IMR-90 (cell line): ENCODE measurements around the gene PUS3. TPM values are rescaled to one million over a fixed set of nuclear protein-coding genes. Genes with fewer than 3 reads are reported as not detected.

Experiments used
- ATAC-seq: fragments of 200-7000 bp; cut with Tn5 transposase; 2 replicates; pipeline ENCODE4 v1.9.1; 2020; ENCODE audit warnings: low read depth, mild to moderate bottlenecking, moderate library complexity
- BruUV-seq: library from RNA; stranded (reverse); fragments of 400-500 nt; replicated peaks from 2 replicates; lab custom pipeline; 2021; lab: Mats Ljungman, UMichigan
- CTCF ChIA-PET: fragments of 300-600 bp; formaldehyde crosslinking; extraction: SDS; loops from one replicate; lab custom pipeline; 2021; ENCODE audit warnings: antibody characterized with exemption; lab: Yijun Ruan, JAX
- POLR2A ChIA-PET: fragments of 300-600 bp; sonication (Branson Sonifier 250); formaldehyde crosslinking; loops from one replicate; lab custom pipeline; 2022; ENCODE audit warnings: antibody characterized with exemption; ENCODE audit not compliant: unreplicated experiment; lab: Charles Lee
- DNase-seq: peaks from one replicate; pipeline ENCODE4 v3.0.0; 2013
- H2AFZ ChIP-seq: replicated peaks from 2 replicates; pipeline ENCODE3; 2013; ENCODE audit warnings: low read length, mild to moderate bottlenecking; ENCODE audit not compliant: poor library complexity
- H2AK5ac ChIP-seq: 2 replicates; pipeline ENCODE4 v1.6.1; 2013; ENCODE audit warnings: low read depth, low read length, inconsistent platforms
- H2AK9ac ChIP-seq: replicated peaks from 2 replicates; pipeline ENCODE3; 2013; ENCODE audit warnings: mild to moderate bottlenecking, low read depth, low read length, moderate library complexity; ENCODE audit not compliant: poor library complexity
- H2BK120ac ChIP-seq: 2 replicates; pipeline ENCODE4 v1.6.1; 2013; ENCODE audit warnings: low read depth, low read length, inconsistent platforms
- H2BK15ac ChIP-seq: 3 replicates; pipeline ENCODE4 v1.6.1; 2013; ENCODE audit warnings: low read depth, low read length, inconsistent platforms
- H2BK20ac ChIP-seq: 2 replicates; pipeline ENCODE4 v1.6.1; 2013; ENCODE audit warnings: low read depth, mild to moderate bottlenecking, inconsistent platforms, low read length, moderate library complexity
- H2BK5ac ChIP-seq: 2 replicates; pipeline ENCODE4 v1.6.1; 2013; ENCODE audit warnings: mild to moderate bottlenecking, low read depth, low read length, inconsistent platforms; ENCODE audit not compliant: poor library complexity, severe bottlenecking
- H3K14ac ChIP-seq: replicated peaks from 2 replicates; pipeline ENCODE4 v1.6.1; 2013; ENCODE audit warnings: low read depth, low read length, inconsistent platforms
- H3K18ac ChIP-seq: 2 replicates; pipeline ENCODE4 v1.6.1; 2013; ENCODE audit warnings: low read depth, low read length, control low read depth
- H3K23ac ChIP-seq: 2 replicates; pipeline ENCODE4 v1.6.1; 2013; ENCODE audit warnings: low read depth, low read length, inconsistent platforms
- H3K27ac ChIP-seq: 2 replicates; pipeline ENCODE4 v1.5.1; 2013; ENCODE audit warnings: mild to moderate bottlenecking, control low read depth, low read length; ENCODE audit not compliant: insufficient read depth
- H3K27me3 ChIP-seq: 2 replicates; pipeline ENCODE4 v1.6.1; 2013; ENCODE audit warnings: low read length; ENCODE audit not compliant: control insufficient read depth, insufficient read depth
- H3K36me3 ChIP-seq: 2 replicates; pipeline ENCODE4 v1.6.1; 2013; ENCODE audit warnings: low read length, mixed read lengths; ENCODE audit not compliant: control insufficient read depth, insufficient read depth
- H3K4ac ChIP-seq: 2 replicates; pipeline ENCODE4 v1.6.1; 2013; ENCODE audit warnings: low read depth, low read length, inconsistent platforms
- H3K4me1 ChIP-seq: 2 replicates; pipeline ENCODE4 v1.6.1; 2013; ENCODE audit warnings: low read length, mixed read lengths; ENCODE audit not compliant: control insufficient read depth, insufficient read depth
- H3K4me2 ChIP-seq: 2 replicates; pipeline ENCODE4 v1.6.1; 2013; ENCODE audit warnings: low read depth, mild to moderate bottlenecking, control low read depth, low read length, moderate library complexity
- H3K4me3 ChIP-seq: 2 replicates; pipeline ENCODE4 v1.5.1; 2013; ENCODE audit warnings: low read depth, mild to moderate bottlenecking, control low read depth, low read length, moderate library complexity; ENCODE audit not compliant: insufficient read depth
- H3K56ac ChIP-seq: 2 replicates; pipeline ENCODE4 v1.6.1; 2013; ENCODE audit warnings: low read length, inconsistent platforms; ENCODE audit not compliant: insufficient read depth; ENCODE audit errors: extremely low read depth
- H3K79me1 ChIP-seq, 2 experiments: 2 replicates each; pipeline ENCODE4 v1.6.1; 2013; ENCODE audit warnings: low read length in 2 of 2, inconsistent platforms in 1 of 2, low read depth in 1 of 2
- H3K9ac ChIP-seq: 2 replicates; pipeline ENCODE4 v1.6.1; 2013; ENCODE audit warnings: low read depth, low read length, control low read depth
- H3K9me1 ChIP-seq: 2 replicates; pipeline ENCODE4 v1.6.1; 2013; ENCODE audit warnings: low read length, inconsistent platforms; ENCODE audit not compliant: insufficient read depth
- H3K9me3 ChIP-seq: 2 replicates; pipeline ENCODE4 v1.6.1; 2013; ENCODE audit warnings: low read length; ENCODE audit not compliant: control insufficient read depth, insufficient read depth
- H4K20me1 ChIP-seq: 2 replicates; pipeline ENCODE4 v1.6.1; 2013; ENCODE audit warnings: low read length, inconsistent platforms; ENCODE audit not compliant: insufficient read depth
- H4K5ac ChIP-seq: 2 replicates; pipeline ENCODE4 v1.6.1; 2013; ENCODE audit warnings: mild to moderate bottlenecking, low read depth, low read length, control low read depth
- H4K8ac ChIP-seq, 2 experiments: 2 replicates each; pipeline ENCODE4 v1.6.1; 2013; ENCODE audit warnings: low read depth in 2 of 2, low read length in 2 of 2, control low read depth in 1 of 2, inconsistent platforms in 1 of 2
- H4K91ac ChIP-seq: 2 replicates; pipeline ENCODE4 v1.6.1; 2013; ENCODE audit warnings: low read depth, low read length, inconsistent platforms; ENCODE audit not compliant: insufficient read depth
- BHLHE40 ChIP-seq: fragments of 150-350 bp; IDR thresholded peaks from 2 replicates; pipeline ENCODE4 v1.6.1; 2016; ENCODE audit warnings: mild to moderate bottlenecking, low read depth, low read length
- CEBPB ChIP-seq: IDR thresholded peaks from 2 replicates; pipeline ENCODE4 v1.6.1; 2012; ENCODE audit warnings: low read depth, low read length, improper control_type of control experiment
- CHD1 ChIP-seq: IDR thresholded peaks from 2 replicates; pipeline ENCODE4 v1.6.1; 2012; ENCODE audit warnings: low read depth, low read length, improper control_type of control experiment
- FOS ChIP-seq: fragments of 150-350 bp; IDR thresholded peaks from 2 replicates; pipeline ENCODE4 v1.6.1; 2016; ENCODE audit warnings: low read depth, low read length
- MAFK ChIP-seq: IDR thresholded peaks from 2 replicates; pipeline ENCODE4 v1.6.1; 2012; ENCODE audit warnings: low read depth, low read length, improper control_type of control experiment
- MAZ ChIP-seq: IDR thresholded peaks from 2 replicates; pipeline ENCODE4 v1.6.1; 2012; ENCODE audit warnings: low read depth, mild to moderate bottlenecking, low read length, improper control_type of control experiment, moderate library complexity, borderline replicate concordance
- MXI1 ChIP-seq: IDR thresholded peaks from 2 replicates; pipeline ENCODE4 v1.6.1; 2012; ENCODE audit warnings: low read depth, mild to moderate bottlenecking, low read length, moderate library complexity, borderline replicate concordance
- NFE2L2 ChIP-seq: fragments of 150-350 bp; IDR thresholded peaks from 2 replicates; pipeline ENCODE4 v1.6.1; 2016; ENCODE audit warnings: low read depth, mild to moderate bottlenecking, low read length
- POLR2A ChIP-seq: IDR thresholded peaks from 2 replicates; pipeline ENCODE4 v1.6.1; 2012; ENCODE audit warnings: mild to moderate bottlenecking, low read depth, low read length
- RAD21 ChIP-seq: IDR thresholded peaks from 2 replicates; pipeline ENCODE4 v1.6.1; 2012; ENCODE audit warnings: low read length, improper control_type of control experiment
- RCOR1 ChIP-seq: IDR thresholded peaks from 2 replicates; pipeline ENCODE4 v1.6.1; 2012; ENCODE audit warnings: mild to moderate bottlenecking, low read length, improper control_type of control experiment; ENCODE audit not compliant: insufficient replicate concordance
- SMC3 ChIP-seq: fragments of 150-350 bp; IDR thresholded peaks from 2 replicates; pipeline ENCODE4 v1.6.1; 2016; ENCODE audit warnings: low read depth, mild to moderate bottlenecking, antibody characterized with exemption, low read length, moderate library complexity
- USF2 ChIP-seq: fragments of 150-350 bp; IDR thresholded peaks from 2 replicates; pipeline ENCODE4 v1.6.1; 2017; ENCODE audit warnings: mild to moderate bottlenecking, antibody characterized with exemption, low read length, low read depth
- WGBS, 2 experiments: methylation state at CpG; one replicate each; pipeline versions ENCODE4 v1.1.5 to v1.1.7; 2013; ENCODE audit warnings: missing lambda C conversion rate in 2 of 2; ENCODE audit not compliant: insufficient read length in 1 of 2; ENCODE audit errors: extremely low coverage in 2 of 2; 5-methylcytosine and 5-hydroxymethylcytosine counted together
- dilution Hi-C: fragments of 300-500 bp; cut with HindIII; formaldehyde crosslinking; loops from one replicate; pipeline ENCODE4 v1.14.3; 2018; ENCODE audit warnings: low sequenced_read_pairs; ENCODE audit not compliant: unreplicated experiment
- in situ Hi-C: fragments of 300-500 bp; cut with MboI; formaldehyde crosslinking; loops from 3 replicates; pipeline ENCODE4 v1.14.3; 2019; ENCODE audit warnings: low sequenced_read_pairs, inconsistent platforms, mixed read lengths
- intact Hi-C: fragments of 100-400 bp; cut with micrococcal nuclease; formaldehyde crosslinking; loops from 2 replicates; pipeline ENCODE4 v1.10.0; 2022
- polyA plus RNA-seq, 3 experiments: library from polyadenylated mRNA; depleted of rRNA; stranded (reverse); fragments of >200 nt; gene quantifications; 2 replicates each; pipeline ENCODE4 v1.2.3, GENCODE V29; 2012; ENCODE audit warnings: low replicate concordance in 1 of 3
- total RNA-seq: library from RNA; depleted of rRNA; stranded (reverse); fragments of >200 nt; gene quantifications from 2 replicates; pipeline ENCODE4 v1.2.3, GENCODE V29; 2012
- TF ChIP-seq, protein P1 (sequence below): conservative IDR thresholded peaks from 2 replicates; pipeline ENCODE4 v1.5.1; 2012; ENCODE audit warnings: mild to moderate bottlenecking, low read depth, low read length, improper control_type of control experiment
- TF ChIP-seq, protein P2 (sequence below): fragments of 150-350 bp; IDR thresholded peaks from 2 replicates; pipeline ENCODE4 v1.6.1; 2016; ENCODE audit warnings: low read depth, mild to moderate bottlenecking, low read length, moderate library complexity, borderline replicate concordance

PUS3 gene
- total and polyA plus RNA-seq, 2 of the 4 experiments (the other 2 are of a cell fraction), result 6.1 to 11.7 TPM

GRCh38 chr11:125949271-125950177 is 46.5 kb upstream of the PUS3 start:
- no peak overlapping the region for H4K8ac ChIP-seq
- no peak overlapping the region for H2BK120ac ChIP-seq
- no peak overlapping the region for H3K9ac ChIP-seq
- H3K4me2 ChIP-seq, result no peak overlapping the region
- H3K9me3 ChIP-seq, result no peaks in the 10 kb centered on the region
- H2BK5ac ChIP-seq, result no peak overlapping the region
- in situ Hi-C loops, result no loop called here
- ATAC-seq, result no peak
- H2AFZ ChIP-seq, result peak overlapping the region; percentile 9
- H3K14ac ChIP-seq, result no peak overlapping the region
- H3K23ac ChIP-seq, result no peak overlapping the region
- H2BK20ac ChIP-seq, result no peak overlapping the region
- H3K27me3 ChIP-seq, result peaks cover 6% of the 10 kb centered on the region
- H4K5ac ChIP-seq, result no peak overlapping the region
- no peak overlapping the region for H2AK9ac ChIP-seq
- H3K27ac ChIP-seq, result no peak overlapping the region
- no peak overlapping the region for H2BK15ac ChIP-seq
- no peak overlapping the region for H4K91ac ChIP-seq
- intact Hi-C loops, result no loop called here
- no peak overlapping the region for H3K18ac ChIP-seq
- ChIA-PET POLR2A (no interaction called here), CTCF (no interaction called here)
- no peak overlapping the region for H3K4me3 ChIP-seq
- H4K20me1 ChIP-seq, result no peaks in the 10 kb centered on the region
- no peak overlapping the region for H3K56ac ChIP-seq
- H3K9me1 ChIP-seq, result no peaks in the 10 kb centered on the region
- H3K79me1 ChIP-seq, result no peaks in the 10 kb centered on the region
- H3K4me1 ChIP-seq, result no peaks in the 10 kb centered on the region
- DNase-seq, result no peak
- 97% methylated on average over 11 of the region's 22 CpGs; no CpG with 5 or more reads in 1 of the 2 experiments for WGBS, 2 experiments
- no peak overlapping the region for H2AK5ac ChIP-seq
- dilution Hi-C loops, result no loop called here
- no peak overlapping the region for H3K4ac ChIP-seq
- no peaks in the 10 kb centered on the region for H3K36me3 ChIP-seq
- BruUV-seq, result no TSS peak
- TF ChIP-seq SMC3, result no peak
- no peak for TF ChIP-seq NFE2L2
- no peak for TF ChIP-seq FOS
- TF ChIP-seq MAZ, result no peak
- TF ChIP-seq POLR2A, result no peak
- no peak for TF ChIP-seq CEBPB
- TF ChIP-seq CHD1, result no peak
- no peak for TF ChIP-seq RAD21
- TF ChIP-seq RCOR1, result no peak
- TF ChIP-seq MAFK, result no peak
- TF ChIP-seq, protein P1, sequence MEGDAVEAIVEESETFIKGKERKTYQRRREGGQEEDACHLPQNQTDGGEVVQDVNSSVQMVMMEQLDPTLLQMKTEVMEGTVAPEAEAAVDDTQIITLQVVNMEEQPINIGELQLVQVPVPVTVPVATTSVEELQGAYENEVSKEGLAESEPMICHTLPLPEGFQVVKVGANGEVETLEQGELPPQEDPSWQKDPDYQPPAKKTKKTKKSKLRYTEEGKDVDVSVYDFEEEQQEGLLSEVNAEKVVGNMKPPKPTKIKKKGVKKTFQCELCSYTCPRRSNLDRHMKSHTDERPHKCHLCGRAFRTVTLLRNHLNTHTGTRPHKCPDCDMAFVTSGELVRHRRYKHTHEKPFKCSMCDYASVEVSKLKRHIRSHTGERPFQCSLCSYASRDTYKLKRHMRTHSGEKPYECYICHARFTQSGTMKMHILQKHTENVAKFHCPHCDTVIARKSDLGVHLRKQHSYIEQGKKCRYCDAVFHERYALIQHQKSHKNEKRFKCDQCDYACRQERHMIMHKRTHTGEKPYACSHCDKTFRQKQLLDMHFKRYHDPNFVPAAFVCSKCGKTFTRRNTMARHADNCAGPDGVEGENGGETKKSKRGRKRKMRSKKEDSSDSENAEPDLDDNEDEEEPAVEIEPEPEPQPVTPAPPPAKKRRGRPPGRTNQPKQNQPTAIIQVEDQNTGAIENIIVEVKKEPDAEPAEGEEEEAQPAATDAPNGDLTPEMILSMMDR, result no peak
- TF ChIP-seq MXI1, result no peak
- TF ChIP-seq, protein P2, sequence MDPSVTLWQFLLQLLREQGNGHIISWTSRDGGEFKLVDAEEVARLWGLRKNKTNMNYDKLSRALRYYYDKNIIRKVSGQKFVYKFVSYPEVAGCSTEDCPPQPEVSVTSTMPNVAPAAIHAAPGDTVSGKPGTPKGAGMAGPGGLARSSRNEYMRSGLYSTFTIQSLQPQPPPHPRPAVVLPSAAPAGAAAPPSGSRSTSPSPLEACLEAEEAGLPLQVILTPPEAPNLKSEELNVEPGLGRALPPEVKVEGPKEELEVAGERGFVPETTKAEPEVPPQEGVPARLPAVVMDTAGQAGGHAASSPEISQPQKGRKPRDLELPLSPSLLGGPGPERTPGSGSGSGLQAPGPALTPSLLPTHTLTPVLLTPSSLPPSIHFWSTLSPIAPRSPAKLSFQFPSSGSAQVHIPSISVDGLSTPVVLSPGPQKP, result no peak
- TF ChIP-seq BHLHE40, result no peak
- TF ChIP-seq USF2, result no peak
